ENCODE measurements around the gene BYSL. TPM values are rescaled to one million over a fixed set of nuclear protein-coding genes. Genes with fewer than 3 reads are reported as not detected.

The BYSL gene
- total and polyA plus RNA-seq, 9 of the 15 experiments (the other 6 are each of a cell fraction or from before 2014, with no cell fraction given), result 22.2 to 92.3 (median 53.4) TPM

DNA sequence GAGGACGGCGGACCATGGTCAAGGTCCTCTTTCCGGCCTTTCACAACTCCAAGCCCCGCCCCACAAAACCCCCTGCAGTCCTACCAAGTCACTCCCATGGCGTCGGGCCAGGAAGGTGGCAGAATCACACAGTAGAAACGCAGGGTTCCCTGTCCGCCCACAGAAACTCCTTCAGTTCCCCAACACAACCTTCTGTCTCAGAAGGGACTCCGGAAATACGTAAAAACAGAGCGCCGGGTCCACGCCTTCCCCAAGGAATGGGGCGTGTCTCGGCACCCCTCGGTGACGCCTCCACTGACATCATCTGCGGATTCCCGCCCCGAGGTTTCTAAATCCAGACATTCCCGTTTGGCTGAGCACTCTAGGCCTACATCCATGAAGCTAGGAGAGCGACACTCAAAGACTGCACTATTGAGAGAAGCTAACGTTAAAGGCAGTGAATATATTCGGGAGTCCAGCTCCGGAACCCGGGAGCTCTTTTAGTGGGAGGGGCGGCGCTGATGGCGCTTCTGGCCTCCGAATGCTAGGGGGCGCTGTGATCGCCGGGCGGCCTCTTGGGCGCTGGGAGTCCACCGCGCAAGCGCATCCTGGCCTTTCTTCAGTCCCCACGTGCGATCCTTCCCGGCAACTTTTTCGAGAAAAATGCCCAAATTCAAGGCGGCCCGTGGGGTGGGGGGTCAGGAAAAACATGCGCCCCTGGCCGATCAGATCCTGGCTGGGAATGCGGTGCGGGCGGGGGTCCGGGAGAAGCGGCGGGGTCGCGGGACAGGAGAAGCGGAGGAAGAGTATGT lies at the start of gene BYSL, which contains the start of gene MED20 (continued):
- TF ChIP-seq, protein P1, sequence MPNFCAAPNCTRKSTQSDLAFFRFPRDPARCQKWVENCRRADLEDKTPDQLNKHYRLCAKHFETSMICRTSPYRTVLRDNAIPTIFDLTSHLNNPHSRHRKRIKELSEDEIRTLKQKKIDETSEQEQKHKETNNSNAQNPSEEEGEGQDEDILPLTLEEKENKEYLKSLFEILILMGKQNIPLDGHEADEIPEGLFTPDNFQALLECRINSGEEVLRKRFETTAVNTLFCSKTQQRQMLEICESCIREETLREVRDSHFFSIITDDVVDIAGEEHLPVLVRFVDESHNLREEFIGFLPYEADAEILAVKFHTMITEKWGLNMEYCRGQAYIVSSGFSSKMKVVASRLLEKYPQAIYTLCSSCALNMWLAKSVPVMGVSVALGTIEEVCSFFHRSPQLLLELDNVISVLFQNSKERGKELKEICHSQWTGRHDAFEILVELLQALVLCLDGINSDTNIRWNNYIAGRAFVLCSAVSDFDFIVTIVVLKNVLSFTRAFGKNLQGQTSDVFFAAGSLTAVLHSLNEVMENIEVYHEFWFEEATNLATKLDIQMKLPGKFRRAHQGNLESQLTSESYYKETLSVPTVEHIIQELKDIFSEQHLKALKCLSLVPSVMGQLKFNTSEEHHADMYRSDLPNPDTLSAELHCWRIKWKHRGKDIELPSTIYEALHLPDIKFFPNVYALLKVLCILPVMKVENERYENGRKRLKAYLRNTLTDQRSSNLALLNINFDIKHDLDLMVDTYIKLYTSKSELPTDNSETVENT (CRISPR knock-in tag; IDR thresholded peaks at IDR 0.05), result peak; percentile 99
- TF ChIP-seq ZHX1 (conservative IDR thresholded peaks at IDR 0.05; ENCODE audit: low read length), result peak; percentile 78; the same call in 1 of the 2 replicates
- TF ChIP-seq CTCFL (IDR thresholded peaks at IDR 0.05; ENCODE audit: borderline replicate concordance, insufficient read depth, low read depth, low read length, poor library complexity, severe bottlenecking), result peak; percentile 97
- peak; percentile 96 for TF ChIP-seq E2F8 (IDR thresholded peaks at IDR 0.05; ENCODE audit: low read depth, partially characterized antibody)
- TF ChIP-seq LCOR (CRISPR knock-in tag; IDR thresholded peaks at IDR 0.05), result peak; percentile 40; the same call in 1 of the 2 replicates
- no peak for TF ChIP-seq ZNF354B (CRISPR knock-in tag; IDR thresholded peaks at IDR 0.05)
- no peak for TF ChIP-seq MCM7 (IDR thresholded peaks at IDR 0.05)
- TF ChIP-seq SAFB2 (IDR thresholded peaks at IDR 0.05; ENCODE audit: borderline replicate concordance, low read depth, low read length, severe bottlenecking), result no peak
- no peak for TF ChIP-seq ZNF274 (IDR thresholded peaks at IDR 0.05; ENCODE audit: borderline replicate concordance, low read depth, low read length)
- TF ChIP-seq ZNF584 (CRISPR knock-in tag; IDR thresholded peaks at IDR 0.05; ENCODE audit: low read depth), result no peak
- TF ChIP-seq ZNF175 (CRISPR knock-in tag; IDR thresholded peaks at IDR 0.05; ENCODE audit: low read depth), result no peak
